ENCODE measurements around the gene GAGE12C.
"Not testable (repeated sequence)": the region's sequence is repeated elsewhere in the genome, so short reads cannot be mapped to it uniquely, and the experiment has no call there.

DNA sequence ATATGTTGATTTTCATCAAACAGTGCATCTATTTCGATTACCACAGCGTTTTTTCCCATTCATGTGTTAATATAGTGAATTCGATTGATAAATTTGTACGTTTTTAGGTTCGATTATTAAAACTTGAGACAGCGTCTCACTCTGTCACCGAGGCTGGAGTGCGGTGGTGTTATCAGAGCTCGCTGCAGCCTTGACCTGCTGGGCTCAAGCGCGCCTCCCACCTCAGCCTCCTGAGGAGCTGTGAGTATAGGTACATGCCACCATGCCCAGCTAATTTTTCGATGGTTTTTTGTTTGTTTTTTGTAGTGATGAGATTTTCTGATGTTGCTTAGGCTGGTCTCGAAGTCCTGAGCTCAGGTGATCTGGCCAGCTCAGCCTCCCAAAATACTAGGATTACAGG is 37.2 kb downstream of the GAGE12C start:
- not testable (repeated sequence) for TF ChIP-seq POLR2A (IDR thresholded peaks at IDR 0.05; ENCODE audit: low read depth, low read length); POLR2AphosphoS5 (IDR thresholded peaks at IDR 0.05; ENCODE audit: low read depth, low read length); TAF1 (IDR thresholded peaks at IDR 0.05; ENCODE audit: borderline replicate concordance, low read depth, low read length)
